ENCODE results near the gene CNNM1. TPM values are rescaled to one million over a fixed set of nuclear protein-coding genes. Genes with fewer than 3 reads are reported as not detected.

CNNM1 gene
- total RNA-seq, 1 experiment from 2014 or later, result 0.03 TPM

DNA sequence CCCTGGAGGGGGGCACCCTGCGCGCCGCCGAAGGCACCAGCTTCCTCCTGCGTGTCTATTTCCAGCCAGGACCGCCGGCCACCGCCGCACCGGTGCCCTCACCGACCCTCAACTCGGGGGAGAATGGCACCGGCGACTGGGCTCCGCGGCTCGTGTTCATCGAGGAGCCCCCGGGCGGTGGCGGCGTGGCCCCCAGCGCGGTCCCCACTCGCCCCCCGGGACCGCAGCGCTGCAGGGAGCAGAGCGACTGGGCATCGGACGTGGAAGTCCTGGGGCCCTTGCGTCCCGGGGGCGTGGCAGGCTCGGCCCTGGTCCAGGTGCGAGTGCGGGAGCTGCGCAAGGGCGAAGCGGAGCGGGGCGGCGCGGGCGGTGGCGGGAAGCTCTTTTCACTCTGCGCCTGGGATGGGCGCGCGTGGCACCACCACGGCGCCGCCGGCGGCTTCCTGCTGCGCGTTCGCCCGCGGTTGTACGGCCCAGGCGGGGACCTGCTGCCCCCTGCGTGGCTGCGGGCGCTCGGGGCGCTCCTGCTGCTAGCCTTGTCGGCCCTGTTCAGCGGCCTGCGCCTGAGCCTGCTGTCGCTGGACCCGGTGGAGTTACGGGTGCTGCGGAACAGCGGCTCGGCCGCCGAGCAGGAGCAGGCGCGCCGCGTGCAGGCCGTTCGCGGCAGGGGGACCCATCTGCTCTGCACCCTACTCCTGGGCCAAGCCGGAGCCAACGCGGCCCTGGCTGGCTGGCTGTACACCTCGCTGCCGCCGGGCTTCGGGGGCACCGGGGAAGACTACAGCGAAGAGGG, 594 bp downstream of the CNNM1 start:
- no peak for DNase-seq (ENCODE audit: low read depth, low spot score)
- in situ Hi-C loops (cut with HindIII; ENCODE audit: low pct_unique_long_range_greater_than_20kb, low sequenced_read_pairs), result no loop called here

DNA sequence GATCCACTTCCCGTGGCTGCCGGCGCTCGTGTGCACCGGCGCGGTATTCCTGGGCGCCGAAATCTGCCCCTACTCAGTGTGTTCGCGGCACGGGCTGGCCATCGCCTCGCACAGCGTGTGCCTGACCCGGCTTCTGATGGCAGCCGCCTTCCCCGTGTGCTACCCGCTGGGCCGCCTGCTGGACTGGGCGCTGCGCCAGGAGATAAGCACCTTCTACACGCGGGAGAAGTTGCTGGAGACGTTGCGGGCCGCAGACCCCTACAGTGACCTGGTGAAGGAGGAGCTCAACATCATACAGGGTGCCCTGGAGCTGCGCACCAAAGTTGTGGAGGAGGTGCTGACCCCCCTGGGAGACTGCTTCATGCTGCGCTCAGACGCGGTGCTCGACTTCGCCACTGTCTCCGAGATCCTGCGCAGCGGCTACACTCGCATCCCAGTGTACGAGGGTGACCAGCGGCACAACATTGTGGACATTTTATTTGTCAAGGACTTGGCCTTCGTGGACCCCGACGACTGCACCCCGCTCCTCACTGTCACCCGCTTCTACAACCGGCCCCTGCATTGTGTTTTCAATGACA, 1.3 kb downstream of the CNNM1 start:
- DNase-seq (ENCODE audit: low read depth, low spot score), result no peak
- in situ Hi-C loops (cut with HindIII; ENCODE audit: low pct_unique_long_range_greater_than_20kb, low sequenced_read_pairs), result no loop called here

DNA sequence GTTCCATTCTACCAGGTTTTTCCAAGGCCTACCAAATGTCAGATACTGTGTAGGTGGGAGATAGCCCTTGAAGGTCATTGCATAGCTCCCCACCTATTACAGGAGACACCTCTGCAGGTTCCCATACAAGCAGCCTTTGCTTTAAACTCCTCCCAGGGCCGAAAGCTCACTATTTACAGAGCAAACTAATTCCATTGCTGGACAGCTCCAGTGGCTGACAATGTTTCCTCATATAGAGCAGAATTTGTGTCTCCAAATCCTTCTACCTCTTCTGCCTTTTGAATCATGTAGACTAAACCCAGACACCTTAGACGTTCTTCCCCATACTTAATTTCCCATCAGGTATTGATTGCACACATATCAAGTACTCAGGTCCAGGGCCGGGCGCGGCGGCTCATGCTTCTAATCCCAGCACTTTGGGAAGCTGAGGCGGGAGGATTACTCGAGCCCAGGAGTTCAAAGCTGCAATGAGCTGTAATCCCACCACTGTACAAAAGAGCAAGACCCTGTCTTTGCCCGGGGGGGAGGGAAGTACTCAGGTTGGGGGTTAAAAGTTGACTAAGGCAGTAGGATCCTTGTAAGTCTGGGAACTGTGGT, 2.1 kb downstream of the CNNM1 start:
- in situ Hi-C loops (cut with HindIII; ENCODE audit: low pct_unique_long_range_greater_than_20kb, low sequenced_read_pairs), result no loop called here
- DNase-seq (ENCODE audit: low read depth, low spot score), result no peak

GRCh38 chr10:99337311-99337811, 8.2 kb downstream of the CNNM1 start:
- in situ Hi-C loops (cut with HindIII; ENCODE audit: low pct_unique_long_range_greater_than_20kb, low sequenced_read_pairs), result no loop called here
- DNase-seq (ENCODE audit: low read depth, low spot score), result peak; percentile 39

- in situ Hi-C loops (cut with HindIII; ENCODE audit: low pct_unique_long_range_greater_than_20kb, low sequenced_read_pairs), result no loop called here
- no peak for DNase-seq (ENCODE audit: low read depth, low spot score)
Observed at GRCh38 chr10:99337901-99338300, 8.7 kb downstream of the CNNM1 start.

DNA sequence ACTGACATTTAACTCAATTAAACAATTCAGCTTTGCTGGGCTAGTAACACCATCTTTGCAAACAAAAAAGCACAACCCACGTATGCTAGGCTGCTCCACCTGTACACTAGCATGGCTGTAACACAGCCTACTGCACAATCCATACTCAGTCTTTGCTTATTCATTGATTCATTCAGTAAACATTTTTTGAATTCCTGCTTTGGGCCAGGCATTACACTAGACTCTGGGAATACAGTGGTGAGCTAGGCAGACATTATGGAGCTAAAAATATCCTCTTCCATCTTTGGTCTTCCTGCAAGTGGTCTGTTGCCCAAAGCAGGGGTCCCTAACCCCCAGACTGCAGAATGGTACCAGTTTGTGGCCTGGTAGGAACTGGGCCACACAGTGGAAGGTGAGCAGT, 9.9 kb downstream of the CNNM1 start:
- in situ Hi-C loops (cut with HindIII; ENCODE audit: low pct_unique_long_range_greater_than_20kb, low sequenced_read_pairs), result no loop called here

GRCh38 chr10:99339563-99340047, 10.4 kb downstream of the CNNM1 start:
- no peak for DNase-seq (ENCODE audit: low read depth, low spot score)
- in situ Hi-C loops (cut with HindIII; ENCODE audit: low pct_unique_long_range_greater_than_20kb, low sequenced_read_pairs), result no loop called here

More for the DNA sequence above, 9.9 kb downstream of the CNNM1 start:
- DNase-seq (ENCODE audit: low read depth, low spot score), result no peak

DNA sequence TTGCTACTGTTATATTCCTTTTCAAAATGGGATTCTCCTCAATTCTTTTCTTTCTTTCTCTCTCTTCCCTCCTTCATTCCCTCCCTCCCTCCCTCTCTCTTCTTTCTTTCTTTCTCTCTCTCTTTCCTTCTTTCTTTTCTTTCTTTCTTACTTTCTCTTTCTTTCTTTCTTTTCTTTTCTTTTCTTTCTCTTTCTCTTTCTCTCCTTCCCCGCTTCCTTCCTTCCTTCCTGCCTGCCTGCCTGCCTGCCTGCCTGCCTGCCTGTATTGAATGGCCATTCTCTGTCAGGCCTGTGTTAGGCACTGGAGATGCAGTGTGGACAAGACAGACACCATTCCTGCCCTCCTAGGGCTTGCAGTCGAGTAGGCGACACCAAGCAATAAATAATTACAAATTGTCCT, 11.5 kb downstream of the CNNM1 start:
- in situ Hi-C loops (cut with HindIII; ENCODE audit: low pct_unique_long_range_greater_than_20kb, low sequenced_read_pairs), result no loop called here
- DNase-seq (ENCODE audit: low read depth, low spot score), result no peak

GRCh38 chr10:99341248-99341647, 12.1 kb downstream of the CNNM1 start:
- DNase-seq (ENCODE audit: low read depth, low spot score), result no peak
- in situ Hi-C loops (cut with HindIII; ENCODE audit: low pct_unique_long_range_greater_than_20kb, low sequenced_read_pairs), result no loop called here

DNA sequence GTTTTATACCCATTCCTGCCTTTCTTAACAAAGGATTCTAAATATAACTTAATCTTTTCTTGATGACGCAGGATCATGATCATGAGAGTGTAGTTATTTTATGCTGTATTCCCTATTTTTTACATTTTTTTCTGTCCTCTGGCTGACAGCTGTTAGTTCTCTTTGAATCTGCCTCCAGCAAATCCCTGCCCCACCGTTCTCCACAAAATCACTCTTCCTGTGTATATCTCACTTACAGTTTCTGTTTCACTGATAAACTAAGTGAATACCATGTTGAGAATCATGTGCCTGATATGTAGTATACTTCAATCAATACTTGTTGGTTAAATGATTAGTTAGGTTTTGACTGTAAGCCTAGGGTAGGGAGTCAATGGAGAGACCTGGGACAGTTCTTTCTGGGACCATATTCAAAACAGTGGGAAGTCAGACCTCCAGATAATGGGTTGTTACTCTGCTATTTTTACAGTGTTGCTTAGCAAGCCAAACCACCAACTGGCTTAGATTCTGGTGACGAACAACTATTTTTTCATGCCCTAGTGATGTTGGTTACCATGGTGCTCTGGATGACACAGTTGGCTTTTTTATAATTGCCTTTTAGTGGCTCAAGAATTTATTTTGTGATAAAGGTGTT, 12.8 kb downstream of the CNNM1 start:
- in situ Hi-C loops (cut with HindIII; ENCODE audit: low pct_unique_long_range_greater_than_20kb, low sequenced_read_pairs), result no loop called here
- DNase-seq (ENCODE audit: low read depth, low spot score), result no peak

- in situ Hi-C loops (cut with HindIII; ENCODE audit: low pct_unique_long_range_greater_than_20kb, low sequenced_read_pairs), result no loop called here
Observed at GRCh38 chr10:99343262-99343661, 14.1 kb downstream of the CNNM1 start.

GRCh38 chr10:99344715-99345114, 15.6 kb downstream of the CNNM1 start:
- DNase-seq (ENCODE audit: low read depth, low spot score), result no peak
- in situ Hi-C loops (cut with HindIII; ENCODE audit: low pct_unique_long_range_greater_than_20kb, low sequenced_read_pairs), result no loop called here

More at GRCh38 chr10:99343262-99343661, 14.1 kb downstream of the CNNM1 start:
- no peak for DNase-seq (ENCODE audit: low read depth, low spot score)

GRCh38 chr10:99345350-99345749, 16.2 kb downstream of the CNNM1 start:
- no peak for DNase-seq (ENCODE audit: low read depth, low spot score)
- in situ Hi-C loops (cut with HindIII; ENCODE audit: low pct_unique_long_range_greater_than_20kb, low sequenced_read_pairs), result no loop called here

- in situ Hi-C loops (cut with HindIII; ENCODE audit: low pct_unique_long_range_greater_than_20kb, low sequenced_read_pairs), result no loop called here
Observed at GRCh38 chr10:99346247-99346646, 17.1 kb downstream of the CNNM1 start.

GRCh38 chr10:99347672-99348071, 18.5 kb downstream of the CNNM1 start:
- no peak for DNase-seq (ENCODE audit: low read depth, low spot score)
- in situ Hi-C loops (cut with HindIII; ENCODE audit: low pct_unique_long_range_greater_than_20kb, low sequenced_read_pairs), result no loop called here

More at GRCh38 chr10:99346247-99346646, 17.1 kb downstream of the CNNM1 start:
- DNase-seq (ENCODE audit: low read depth, low spot score), result no peak

DNA sequence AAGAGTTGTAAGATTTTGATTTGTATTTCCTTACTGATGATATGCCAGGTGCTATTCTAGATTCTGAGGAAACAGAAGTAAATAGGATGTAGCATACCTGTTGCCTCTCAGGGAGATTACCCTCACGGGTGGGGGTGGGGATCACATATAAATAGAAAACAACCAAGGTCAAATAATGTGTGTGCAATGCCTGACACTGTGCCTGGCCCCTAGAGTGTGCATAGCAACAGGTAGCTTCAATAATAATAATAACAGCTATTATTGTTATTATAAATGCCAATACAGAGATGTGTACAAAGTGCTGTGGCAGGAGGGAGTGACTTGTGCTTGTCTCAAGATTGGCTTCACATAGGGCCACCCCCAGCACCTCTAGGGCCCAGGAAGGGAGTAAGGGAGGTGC, 24.0 kb downstream of the CNNM1 start:
- no peak for DNase-seq (ENCODE audit: low read depth, low spot score)
- in situ Hi-C loops (cut with HindIII; ENCODE audit: low pct_unique_long_range_greater_than_20kb, low sequenced_read_pairs), result no loop called here

DNA sequence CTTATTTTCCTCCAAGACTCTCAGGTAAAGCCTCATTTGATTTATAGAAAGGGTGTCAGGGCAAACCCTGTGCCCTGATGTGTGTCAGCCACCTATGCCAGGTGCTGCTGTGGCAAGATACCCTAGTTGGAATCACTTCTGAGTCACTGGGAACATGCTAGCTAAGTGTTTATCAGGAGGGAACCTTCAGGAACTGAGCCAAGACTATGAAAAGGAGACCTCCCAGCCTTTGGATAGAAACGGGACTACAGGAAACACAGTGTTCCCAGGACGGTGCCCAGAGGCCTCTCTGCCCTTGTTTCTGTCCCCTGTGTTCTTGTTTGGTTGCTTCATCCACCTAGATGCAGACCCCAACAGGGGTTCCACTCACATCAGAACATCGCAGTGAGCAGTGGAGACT, 28.5 kb downstream of the CNNM1 start:
- in situ Hi-C loops (cut with HindIII; ENCODE audit: low pct_unique_long_range_greater_than_20kb, low sequenced_read_pairs), result no loop called here
- DNase-seq (ENCODE audit: low read depth, low spot score), result no peak

GRCh38 chr10:99358101-99358500, 28.9 kb downstream of the CNNM1 start:
- in situ Hi-C loops (cut with HindIII; ENCODE audit: low pct_unique_long_range_greater_than_20kb, low sequenced_read_pairs), result no loop called here
- no peak for DNase-seq (ENCODE audit: low read depth, low spot score)
